ENCODE data around the gene GLB1L2. TPM values are rescaled to one million over a fixed set of nuclear protein-coding genes. Genes with fewer than 3 reads are reported as not detected.

GLB1L2 gene
- total and polyA plus RNA-seq, 2 of the 4 experiments (the other 2 are of a cell fraction): under 0.01 to 0.26 TPM

- ATAC-seq (ENCODE audit: low read depth) (no peak), DNase-seq (no peak)
- no peak overlapping the region for H3K18ac ChIP-seq (ENCODE audit: low read depth, low read length)
- H2BK15ac ChIP-seq (ENCODE audit: low read depth, low read length): no peak overlapping the region
- no peak overlapping the region for H2AK9ac ChIP-seq (replicated peaks; ENCODE audit: low read depth, low read length, poor library complexity)
- no peak overlapping the region for H2BK5ac ChIP-seq (ENCODE audit: low read depth, low read length, poor library complexity, severe bottlenecking)
- no peak overlapping the region for H2AK5ac ChIP-seq (ENCODE audit: low read depth, low read length)
- no peaks in the 10 kb centered on the region for H3K9me1 ChIP-seq (ENCODE audit: insufficient read depth, low read length)
- H3K4me2 ChIP-seq (ENCODE audit: low read depth, low read length): no peak overlapping the region
- no peak overlapping the region for H2BK20ac ChIP-seq (ENCODE audit: low read depth, low read length)
- H2AFZ ChIP-seq (replicated peaks; ENCODE audit: low read length, poor library complexity): no peak overlapping the region
- H4K5ac ChIP-seq (ENCODE audit: low read depth, low read length): no peak overlapping the region
- H3K27me3 ChIP-seq (ENCODE audit: control insufficient read depth, insufficient read depth, low read length): no peaks in the 10 kb centered on the region
- no peak overlapping the region for H3K56ac ChIP-seq (ENCODE audit: extremely low read depth, insufficient read depth, low read length)
- H3K36me3 ChIP-seq (ENCODE audit: control insufficient read depth, insufficient read depth, low read length): no peaks in the 10 kb centered on the region
- WGBS, 2 experiments (ENCODE audit: extremely low coverage in 2 of 2, insufficient read length in 1 of 2): 77% methylated on average over 2 of the region's 6 CpGs; no CpG with 5 or more reads in 1 of the 2 experiments
- no peak overlapping the region for H3K4ac ChIP-seq (ENCODE audit: low read depth, low read length)
- H3K79me1 ChIP-seq (ENCODE audit: low read depth in 1 of 2, low read length in 2 of 2): no peaks in the 10 kb centered on the region
- no peak overlapping the region for H3K9ac ChIP-seq (ENCODE audit: low read depth, low read length)
- no peak overlapping the region for H3K4me3 ChIP-seq (ENCODE audit: insufficient read depth, low read depth, low read length)
- no peak overlapping the region for H2BK120ac ChIP-seq (ENCODE audit: low read depth, low read length)
- peaks cover 52% of the 10 kb centered on the region for H3K9me3 ChIP-seq (ENCODE audit: control insufficient read depth, insufficient read depth, low read length)
- no peak overlapping the region for H4K8ac ChIP-seq (ENCODE audit: low read depth in 2 of 2, low read length in 2 of 2)
- in situ Hi-C loops (cut with MboI; ENCODE audit: low sequenced_read_pairs) (no loop called here), intact Hi-C loops (cut with micrococcal nuclease) (no loop called here), dilution Hi-C loops (cut with HindIII; ENCODE audit: low sequenced_read_pairs, unreplicated experiment) (no loop called here)
- H4K91ac ChIP-seq (ENCODE audit: insufficient read depth, low read depth, low read length): no peak overlapping the region
- no TSS peak for BruUV-seq (replicated peaks)
- ChIA-PET CTCF (no interaction called here), POLR2A (ENCODE audit: unreplicated experiment) (no interaction called here)
- no peak overlapping the region for H3K14ac ChIP-seq (replicated peaks; ENCODE audit: low read depth, low read length)
- H4K20me1 ChIP-seq (ENCODE audit: insufficient read depth, low read length): no peaks in the 10 kb centered on the region
- H3K4me1 ChIP-seq (ENCODE audit: control insufficient read depth, insufficient read depth, low read length): no peaks in the 10 kb centered on the region
- H3K23ac ChIP-seq (ENCODE audit: low read depth, low read length): no peak overlapping the region
- H3K27ac ChIP-seq (ENCODE audit: insufficient read depth, low read length): no peak overlapping the region
- no peak for TF ChIP-seq POLR2A (IDR thresholded peaks at IDR 0.05; ENCODE audit: low read depth, low read length)
- TF ChIP-seq ELK1 (IDR thresholded peaks at IDR 0.05; ENCODE audit: borderline replicate concordance, low read depth, low read length): no peak
- no peak for TF ChIP-seq SMC3 (IDR thresholded peaks at IDR 0.05; ENCODE audit: low read depth, low read length)
Observed at GRCh38 chr11:134386945-134387344, 55.2 kb downstream of the GLB1L2 start.
